ENCODE data around the gene FOXD3.

FOXD3 gene

DNA sequence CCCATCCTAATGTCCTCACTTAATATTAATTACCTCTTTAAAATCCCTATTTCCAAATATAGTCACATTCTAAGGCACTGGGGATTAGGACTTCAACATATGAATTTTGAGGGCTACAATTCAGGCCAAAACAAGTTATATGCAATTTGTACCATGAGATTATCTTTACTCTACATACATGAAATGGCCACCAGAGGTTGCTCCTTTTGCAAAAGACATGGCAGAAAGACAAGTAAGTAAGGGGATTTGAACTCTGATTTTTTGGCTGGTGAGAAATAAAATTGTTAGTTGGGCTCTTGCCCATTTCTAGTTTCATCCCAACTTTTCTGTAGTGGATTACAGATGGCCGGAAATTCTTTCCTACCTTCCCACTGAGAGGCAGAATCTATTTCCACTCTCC, 40.2 kb downstream of the FOXD3 start:
- DNase-seq: no peak

DNA sequence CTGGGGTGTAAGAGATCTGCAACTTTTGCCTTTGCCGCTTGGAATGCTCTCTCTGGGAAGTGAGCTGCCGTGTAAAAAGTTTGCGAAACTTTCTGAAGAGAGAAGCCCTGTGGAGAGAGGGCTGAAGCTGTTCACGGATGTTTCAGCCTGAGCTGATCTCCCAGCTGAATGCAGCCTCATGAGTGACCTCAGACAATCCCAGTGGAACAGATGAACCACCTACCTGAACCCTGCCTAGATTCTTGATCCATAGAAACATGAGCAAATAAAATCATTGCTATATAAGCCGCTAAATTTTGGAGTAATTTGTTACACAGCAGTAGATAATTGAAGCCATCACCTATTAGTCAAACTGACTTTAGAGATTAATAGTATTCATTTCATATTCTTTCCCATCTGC, 40.6 kb downstream of the FOXD3 start:
- no peak for DNase-seq

DNA sequence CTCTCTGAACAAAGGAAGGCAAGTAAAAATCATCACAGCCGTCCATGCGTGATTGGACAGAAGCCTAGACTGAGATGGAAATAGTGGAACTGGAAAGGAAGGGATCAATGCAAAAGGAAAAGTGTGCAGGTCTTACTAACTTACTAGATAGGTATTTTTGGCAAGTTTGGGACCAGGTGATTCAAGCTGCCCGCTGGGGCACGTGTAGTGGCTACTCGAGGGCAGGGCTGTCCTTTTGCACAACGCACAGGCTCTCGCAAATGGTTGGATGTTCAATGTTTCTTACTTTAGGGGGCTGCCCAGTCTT, 44.5 kb downstream of the FOXD3 start:
- DNase-seq: no peak

DNA sequence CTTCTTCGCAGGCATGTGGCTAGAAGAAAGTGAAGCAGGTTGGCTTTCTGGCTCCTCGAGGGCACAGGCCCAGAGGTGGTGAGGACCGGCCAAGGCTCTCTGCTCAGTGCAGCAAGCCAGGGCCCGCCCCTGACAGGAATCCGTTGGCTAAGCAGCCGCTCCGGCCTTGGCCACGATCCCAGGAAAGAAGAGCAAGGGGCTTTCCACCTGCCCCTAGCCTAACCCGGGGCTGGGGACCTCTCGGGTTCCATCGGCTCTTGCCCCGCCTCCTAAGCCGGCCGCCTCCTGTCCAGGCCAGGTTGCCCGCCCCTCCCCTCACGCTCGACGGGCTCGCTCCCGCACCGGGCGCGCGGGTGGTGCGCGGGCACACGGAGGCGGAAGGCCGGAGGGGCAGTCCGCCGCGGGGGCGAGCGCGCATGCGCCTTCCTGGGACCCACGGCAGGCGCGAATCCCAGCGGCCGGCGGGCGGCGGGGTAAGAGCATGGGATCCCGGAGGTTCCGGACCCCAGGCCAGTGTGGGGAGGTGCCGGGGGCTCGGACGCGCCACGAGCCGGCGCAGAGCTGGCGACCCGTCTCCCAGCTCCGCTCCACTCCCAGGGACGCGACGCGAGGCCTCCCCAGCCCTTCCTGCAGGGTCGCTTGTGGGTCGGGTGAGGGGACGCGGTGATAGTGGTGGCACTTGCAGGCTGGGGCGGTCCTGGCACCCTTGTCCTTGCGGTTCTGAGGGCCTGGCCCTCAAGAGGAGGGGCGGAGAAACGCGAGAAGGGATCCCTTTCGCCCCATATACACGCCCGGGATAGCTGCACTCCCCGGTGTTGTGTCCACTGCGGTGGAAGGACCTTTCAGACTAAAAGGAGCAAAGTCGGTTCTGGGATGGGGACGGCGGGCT, 45.1 kb downstream of the FOXD3 start, which contains the start of gene ALG6:
Gene ALG6, plus strand, starts transcription at position 413 of the 889 bp plus-strand sequence. CDS start 3,351 bp downstream, outside the sequence.
- peak; percentile 90 for DNase-seq

DNA sequence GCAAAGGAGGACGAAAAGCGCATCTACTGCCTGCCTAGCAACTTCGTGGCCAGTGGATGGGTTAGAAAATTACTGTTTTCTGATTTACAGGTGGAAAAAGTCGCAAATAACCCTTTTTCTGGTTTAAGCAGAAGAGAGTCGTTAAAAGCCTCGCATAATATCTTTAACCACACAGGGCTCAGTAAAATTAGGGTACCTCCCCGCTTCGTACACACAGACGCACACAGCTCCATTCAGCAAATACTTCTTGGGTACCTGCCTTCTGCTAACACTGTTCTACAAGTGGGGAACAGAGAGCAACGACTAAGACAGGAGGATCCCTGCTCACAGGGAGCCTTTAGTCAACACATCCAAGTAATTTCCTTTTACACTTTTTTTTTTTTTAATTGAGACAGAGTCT, 45.8 kb downstream of the FOXD3 start:
- peak; percentile 5 for DNase-seq

Data from CD4-positive, alpha-beta T cell treated with Interleukin-17A for 1 hour (primary cell).